ENCODE measurements around the gene CNTNAP2. TPM values are rescaled to one million over a fixed set of nuclear protein-coding genes. Genes with fewer than 3 reads are reported as not detected.

CNTNAP2 gene
- total and polyA plus RNA-seq, 9 of the 15 experiments (the other 6 are each of a cell fraction or from before 2014, with no cell fraction given), result 0.04 to 0.62 (median 0.09) TPM; not detected in 4

DNA sequence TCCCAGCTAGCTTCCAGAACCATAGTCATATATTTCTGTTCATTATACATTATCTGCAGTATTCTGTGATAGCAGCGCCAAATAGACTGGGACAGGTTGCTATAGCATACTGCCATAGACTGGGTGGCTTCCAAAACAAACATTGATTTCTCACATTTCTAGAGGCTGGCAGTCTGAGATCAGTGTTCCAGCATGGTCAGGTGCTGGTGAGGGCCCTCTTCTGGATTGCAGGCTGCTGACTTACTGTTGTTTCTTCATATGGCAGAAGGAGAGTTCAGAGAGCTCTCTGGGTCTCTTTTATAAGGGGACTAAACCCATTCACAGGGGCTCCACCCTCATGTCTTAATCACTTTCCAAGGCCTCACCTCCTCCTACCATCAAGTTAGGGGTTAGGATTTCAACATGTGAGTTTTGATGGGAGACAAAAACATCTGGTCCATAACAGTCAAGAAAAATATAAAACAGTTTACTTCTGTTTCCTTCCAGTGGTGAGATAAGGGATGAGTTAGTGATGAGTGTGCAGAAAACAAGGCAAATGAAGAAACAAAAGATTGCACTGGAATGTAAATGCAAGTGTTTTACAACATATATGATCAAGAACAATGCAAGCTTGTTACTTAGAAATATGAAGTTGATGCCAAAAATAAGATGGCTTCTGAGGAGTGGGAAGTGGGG, 2074.9 kb downstream of the CNTNAP2 start (continued):
- TF ChIP-seq SNRNP70 (optimal IDR thresholded peaks at IDR 0.05; ENCODE audit: low read depth, low read length) (no peak), FOSL1 (tag; conservative IDR thresholded peaks at IDR 0.05) (peak; percentile 76), NCOA2 (IDR thresholded peaks at IDR 0.05; ENCODE audit: partially characterized antibody in 2 of 2) (no peak), ZNF695 (CRISPR knock-in tag; IDR thresholded peaks at IDR 0.05) (no peak), TAL1 (IDR thresholded peaks at IDR 0.05) (peak; percentile 53; the same call in 1 of the 2 replicates), SOX6 (IDR thresholded peaks at IDR 0.05) (0 out of 2 replicates have a peak, but pooled peaks have one; percentile 30), ELF1 (tag; IDR thresholded peaks at IDR 0.05) (no peak), FUS (optimal IDR thresholded peaks at IDR 0.05; ENCODE audit: low read depth, low read length) (no peak), ZNF143 (CRISPR knock-in tag; IDR thresholded peaks at IDR 0.05) (no peak), C11orf30 (IDR thresholded peaks at IDR 0.05; ENCODE audit: low read depth) (peak; percentile 93), MEF2A (IDR thresholded peaks at IDR 0.05; ENCODE audit: control insufficient read depth, low read depth, low read length) (no peak), ETS2 (tag; IDR thresholded peaks at IDR 0.05; ENCODE audit: borderline replicate concordance, poor library complexity, severe bottlenecking) (no peak), ZNF41 (CRISPR knock-in tag; conservative IDR thresholded peaks at IDR 0.05) (no peak), NFRKB (IDR thresholded peaks at IDR 0.05; ENCODE audit: low read depth) (no peak), GTF2A2 (tag; IDR thresholded peaks at IDR 0.05) (no peak), NONO (IDR thresholded peaks at IDR 0.05; ENCODE audit: low read depth in 2 of 2, low read length in 1 of 2) (no peak), MIER1 (IDR thresholded peaks at IDR 0.05; ENCODE audit: low read depth) (no peak), NRF1 (conservative IDR thresholded peaks at IDR 0.05 in 1 of 2, IDR thresholded peaks at IDR 0.05 in 1 of 2) (no peak), HEY1 (CRISPR knock-in tag; IDR thresholded peaks at IDR 0.05; ENCODE audit: borderline replicate concordance) (no peak)
- TF ChIP-seq, protein P1, sequence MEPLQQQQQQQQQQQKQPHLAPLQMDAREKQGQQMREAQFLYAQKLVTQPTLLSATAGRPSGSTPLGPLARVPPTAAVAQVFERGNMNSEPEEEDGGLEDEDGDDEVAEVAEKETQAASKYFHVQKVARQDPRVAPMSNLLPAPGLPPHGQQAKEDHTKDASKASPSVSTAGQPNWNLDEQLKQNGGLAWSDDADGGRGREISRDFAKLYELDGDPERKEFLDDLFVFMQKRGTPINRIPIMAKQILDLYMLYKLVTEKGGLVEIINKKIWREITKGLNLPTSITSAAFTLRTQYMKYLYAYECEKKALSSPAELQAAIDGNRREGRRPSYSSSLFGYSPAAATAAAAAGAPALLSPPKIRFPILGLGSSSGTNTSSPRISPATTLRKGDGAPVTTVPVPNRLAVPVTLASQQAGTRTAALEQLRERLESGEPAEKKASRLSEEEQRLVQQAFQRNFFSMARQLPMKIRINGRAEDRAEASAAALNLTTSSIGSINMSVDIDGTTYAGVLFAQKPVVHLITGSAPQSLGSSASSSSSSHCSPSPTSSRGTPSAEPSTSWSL (CRISPR knock-in tag; IDR thresholded peaks at IDR 0.05; ENCODE audit: borderline replicate concordance), result no peak
- TF ChIP-seq, protein P2, sequence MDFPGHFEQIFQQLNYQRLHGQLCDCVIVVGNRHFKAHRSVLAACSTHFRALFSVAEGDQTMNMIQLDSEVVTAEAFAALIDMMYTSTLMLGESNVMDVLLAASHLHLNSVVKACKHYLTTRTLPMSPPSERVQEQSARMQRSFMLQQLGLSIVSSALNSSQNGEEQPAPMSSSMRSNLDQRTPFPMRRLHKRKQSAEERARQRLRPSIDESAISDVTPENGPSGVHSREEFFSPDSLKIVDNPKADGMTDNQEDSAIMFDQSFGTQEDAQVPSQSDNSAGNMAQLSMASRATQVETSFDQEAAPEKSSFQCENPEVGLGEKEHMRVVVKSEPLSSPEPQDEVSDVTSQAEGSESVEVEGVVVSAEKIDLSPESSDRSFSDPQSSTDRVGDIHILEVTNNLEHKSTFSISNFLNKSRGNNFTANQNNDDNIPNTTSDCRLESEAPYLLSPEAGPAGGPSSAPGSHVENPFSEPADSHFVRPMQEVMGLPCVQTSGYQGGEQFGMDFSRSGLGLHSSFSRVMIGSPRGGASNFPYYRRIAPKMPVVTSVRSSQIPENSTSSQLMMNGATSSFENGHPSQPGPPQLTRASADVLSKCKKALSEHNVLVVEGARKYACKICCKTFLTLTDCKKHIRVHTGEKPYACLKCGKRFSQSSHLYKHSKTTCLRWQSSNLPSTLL (IDR thresholded peaks at IDR 0.05), result no peak
- TF ChIP-seq, protein P3, sequence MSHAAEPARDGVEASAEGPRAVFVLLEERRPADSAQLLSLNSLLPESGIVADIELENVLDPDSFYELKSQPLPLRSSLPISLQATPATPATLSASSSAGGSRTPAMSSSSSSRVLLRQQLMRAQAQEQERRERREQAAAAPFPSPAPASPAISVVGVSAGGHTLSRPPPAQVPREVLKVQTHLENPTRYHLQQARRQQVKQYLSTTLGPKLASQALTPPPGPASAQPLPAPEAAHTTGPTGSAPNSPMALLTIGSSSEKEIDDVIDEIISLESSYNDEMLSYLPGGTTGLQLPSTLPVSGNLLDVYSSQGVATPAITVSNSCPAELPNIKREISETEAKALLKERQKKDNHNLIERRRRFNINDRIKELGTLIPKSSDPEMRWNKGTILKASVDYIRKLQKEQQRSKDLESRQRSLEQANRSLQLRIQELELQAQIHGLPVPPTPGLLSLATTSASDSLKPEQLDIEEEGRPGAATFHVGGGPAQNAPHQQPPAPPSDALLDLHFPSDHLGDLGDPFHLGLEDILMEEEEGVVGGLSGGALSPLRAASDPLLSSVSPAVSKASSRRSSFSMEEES (CRISPR knock-in tag; IDR thresholded peaks at IDR 0.05), result no peak
- TF ChIP-seq, protein P4, sequence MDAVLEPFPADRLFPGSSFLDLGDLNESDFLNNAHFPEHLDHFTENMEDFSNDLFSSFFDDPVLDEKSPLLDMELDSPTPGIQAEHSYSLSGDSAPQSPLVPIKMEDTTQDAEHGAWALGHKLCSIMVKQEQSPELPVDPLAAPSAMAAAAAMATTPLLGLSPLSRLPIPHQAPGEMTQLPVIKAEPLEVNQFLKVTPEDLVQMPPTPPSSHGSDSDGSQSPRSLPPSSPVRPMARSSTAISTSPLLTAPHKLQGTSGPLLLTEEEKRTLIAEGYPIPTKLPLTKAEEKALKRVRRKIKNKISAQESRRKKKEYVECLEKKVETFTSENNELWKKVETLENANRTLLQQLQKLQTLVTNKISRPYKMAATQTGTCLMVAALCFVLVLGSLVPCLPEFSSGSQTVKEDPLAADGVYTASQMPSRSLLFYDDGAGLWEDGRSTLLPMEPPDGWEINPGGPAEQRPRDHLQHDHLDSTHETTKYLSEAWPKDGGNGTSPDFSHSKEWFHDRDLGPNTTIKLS (IDR thresholded peaks at IDR 0.05; ENCODE audit: borderline replicate concordance, low read depth), result no peak
